H9 (cell line): Measurements from ENCODE around the gene BMP5. TPM values are rescaled to one million over a fixed set of nuclear protein-coding genes. Genes with fewer than 3 reads are reported as not detected.

ENCODE experiments used
- DNase-seq: peaks from one replicate; pipeline ENCODE4 v3.0.0-alpha.2; 2017
- H2AFZ ChIP-seq: one replicate; pipeline ENCODE4 v1.6.1; 2013; ENCODE audit warnings: mild to moderate bottlenecking, low read length, control low read depth, moderate library complexity
- H2AK5ac ChIP-seq: 2 replicates; pipeline ENCODE4 v1.6.1; 2013; ENCODE audit warnings: low read length, control low read depth, mixed read lengths; ENCODE audit not compliant: insufficient read length
- H2BK120ac ChIP-seq: one replicate; pipeline ENCODE4 v1.6.1; 2013; ENCODE audit warnings: low read depth, mild to moderate bottlenecking, low read length, control low read depth, inconsistent platforms; ENCODE audit not compliant: poor library complexity, severe bottlenecking
- H2BK12ac ChIP-seq: 2 replicates; pipeline ENCODE4 v1.6.1; 2013; ENCODE audit warnings: low read length, control low read depth, mixed read lengths, low read depth; ENCODE audit not compliant: insufficient read length
- H2BK15ac ChIP-seq: 2 replicates; pipeline ENCODE4 v1.6.1; 2013; ENCODE audit warnings: low read depth, low read length, control low read depth
- H2BK20ac ChIP-seq: one replicate; pipeline ENCODE4 v1.6.1; 2013; ENCODE audit warnings: low read depth, mild to moderate bottlenecking, low read length, control low read depth, inconsistent platforms; ENCODE audit not compliant: poor library complexity, severe bottlenecking
- H2BK5ac ChIP-seq: 2 replicates; pipeline ENCODE4 v1.6.1; 2013; ENCODE audit warnings: low read length, control low read depth, mixed read lengths; ENCODE audit not compliant: insufficient read length
- H3K14ac ChIP-seq: 2 replicates; pipeline ENCODE4 v1.6.1; 2013; ENCODE audit warnings: low read length, control low read depth; ENCODE audit not compliant: insufficient read depth
- H3K18ac ChIP-seq: 2 replicates; pipeline ENCODE4 v1.6.1; 2013; ENCODE audit warnings: low read depth, mild to moderate bottlenecking, mixed read lengths, low read length, control low read depth; ENCODE audit not compliant: insufficient read length
- H3K23ac ChIP-seq: 2 replicates; pipeline ENCODE4 v1.6.1; 2013; ENCODE audit warnings: low read length, control low read depth, mixed read lengths, low read depth; ENCODE audit not compliant: insufficient read length
- H3K23me2 ChIP-seq: 2 replicates; pipeline ENCODE4 v1.6.1; 2013; ENCODE audit warnings: low read depth, mild to moderate bottlenecking, mixed read lengths, low read length, control low read depth; ENCODE audit not compliant: insufficient read length, poor library complexity, severe bottlenecking
- H3K27ac ChIP-seq: 2 replicates; pipeline ENCODE4 v1.5.1; 2013; ENCODE audit warnings: low read length, control low read depth, mixed read lengths, low read depth; ENCODE audit not compliant: insufficient read length
- H3K27me3 ChIP-seq: 2 replicates; pipeline ENCODE4 v1.6.1; 2013; ENCODE audit warnings: low read length, control low read depth, inconsistent platforms; ENCODE audit not compliant: insufficient read depth
- H3K4ac ChIP-seq: 2 replicates; pipeline ENCODE4 v1.6.1; 2013; ENCODE audit warnings: low read depth, mild to moderate bottlenecking, control low read depth, inconsistent platforms, low read length, moderate library complexity
- H3K4me1 ChIP-seq: 2 replicates; pipeline ENCODE4 v1.6.1; 2013; ENCODE audit warnings: low read length, control low read depth, inconsistent platforms; ENCODE audit not compliant: insufficient read depth
- H3K4me2 ChIP-seq: 2 replicates; pipeline ENCODE4 v1.6.1; 2013; ENCODE audit warnings: low read length, control low read depth, mixed read lengths; ENCODE audit not compliant: insufficient read length, insufficient read depth
- H3K56ac ChIP-seq: 2 replicates; pipeline ENCODE4 v1.6.1; 2013; ENCODE audit warnings: low read depth, mild to moderate bottlenecking, mixed read lengths, low read length, control low read depth; ENCODE audit not compliant: insufficient read length
- H3K79me1 ChIP-seq: 2 replicates; pipeline ENCODE4 v1.6.1; 2013; ENCODE audit warnings: low read depth, mild to moderate bottlenecking, moderate library complexity, low read length, control low read depth, inconsistent platforms; ENCODE audit not compliant: insufficient read depth, poor library complexity, severe bottlenecking
- H3K79me2 ChIP-seq: 2 replicates; pipeline ENCODE4 v1.6.1; 2013; ENCODE audit warnings: low read length, control low read depth, inconsistent platforms; ENCODE audit not compliant: insufficient read depth
- H3K9ac ChIP-seq: 2 replicates; pipeline ENCODE4 v1.6.1; 2013; ENCODE audit warnings: low read length, control low read depth, mixed read lengths; ENCODE audit not compliant: insufficient read length; ENCODE audit errors: extremely low read depth
- H3K9me3 ChIP-seq: one replicate; pipeline ENCODE4 v1.6.1; 2013; ENCODE audit warnings: low read depth, low read length, inconsistent platforms; ENCODE audit not compliant: control insufficient read depth
- H3T11ph ChIP-seq: one replicate; pipeline ENCODE4 v1.6.1; 2013; ENCODE audit warnings: mild to moderate bottlenecking, low read length, control low read depth, inconsistent platforms
- H4K20me1 ChIP-seq: one replicate; pipeline ENCODE4 v1.6.1; 2013; ENCODE audit not compliant: control insufficient read depth, insufficient read length, insufficient read depth
- H4K5ac ChIP-seq: 2 replicates; pipeline ENCODE4 v1.6.1; 2013; ENCODE audit warnings: low read depth, mild to moderate bottlenecking, mixed read lengths, low read length, control low read depth; ENCODE audit not compliant: insufficient read length
- H4K8ac ChIP-seq: replicated peaks from 2 replicates; pipeline ENCODE4 v1.6.1; 2013; ENCODE audit warnings: low read length, control low read depth, mixed read lengths, low read depth; ENCODE audit not compliant: insufficient read length
- H4K91ac ChIP-seq: 2 replicates; pipeline ENCODE4 v1.6.1; 2013; ENCODE audit warnings: low read depth, mild to moderate bottlenecking, moderate library complexity, mixed read lengths, low read length, control low read depth; ENCODE audit not compliant: insufficient read length
- H3K27ac Mint-ChIP-seq, 3 experiments: 2 replicates in 2 of 3; 3 replicates in 1 of 3; pipeline ENCODE4 v1.8.0; 2020 to 2021; ENCODE audit warnings: mixed read lengths in 3 of 3, mild to moderate bottlenecking in 1 of 3, moderate library complexity in 1 of 3
- H3K27me3 Mint-ChIP-seq: 2 replicates; pipeline ENCODE4 v1.8.0; 2021; ENCODE audit warnings: low read depth, mild to moderate bottlenecking, moderate library complexity, mixed read lengths
- H3K36me3 Mint-ChIP-seq, 3 experiments: 2 replicates in 2 of 3; 3 replicates in 1 of 3; pipeline ENCODE4 v1.8.0; 2020 to 2021; ENCODE audit warnings: low read depth in 3 of 3, mixed read lengths in 3 of 3; ENCODE audit not compliant: insufficient read depth in 1 of 3
- H3K4me1 Mint-ChIP-seq, 2 experiments: 2 replicates each; pipeline ENCODE4 v1.8.0; 2020; ENCODE audit warnings: mixed read lengths in 2 of 2
- H3K4me3 Mint-ChIP-seq, 2 experiments: 2 replicates in 1 of 2; 3 replicates in 1 of 2; pipeline ENCODE4 v1.8.0; 2020 to 2021; ENCODE audit warnings: mild to moderate bottlenecking in 2 of 2, mixed read lengths in 2 of 2, moderate library complexity in 1 of 2
- H3K9me3 Mint-ChIP-seq, 2 experiments: 2 replicates in 1 of 2; 3 replicates in 1 of 2; pipeline ENCODE4 v1.8.0; 2020; ENCODE audit warnings: mild to moderate bottlenecking in 2 of 2, mixed read lengths in 2 of 2, moderate library complexity in 1 of 2
- CTCF ChIP-seq: fragments of 200-600 bp; sonication (generic); conservative IDR thresholded peaks from 3 replicates; pipeline ENCODE4 v1.8.0; 2021; ENCODE audit warnings: antibody characterized with exemption, mild to moderate bottlenecking
- total RNA-seq: library from RNA; stranded (reverse); gene quantifications from 2 replicates; pipeline ENCODE4 v1.2.1, GENCODE V29; 2021

Gene BMP5
- total RNA-seq, 1 experiment from 2014 or later: not detected

- Histone ChIP-seq H4K8ac (no peak overlapping the region), H4K91ac (no peak overlapping the region), H4K5ac (no peak overlapping the region), H3K79me1 (no peaks in the 10 kb centered on the region), H3K9ac (no peak overlapping the region), H3K18ac (no peak overlapping the region), H3K79me2 (no peaks in the 10 kb centered on the region), H3K9me3 (no peaks in the 10 kb centered on the region), H2AFZ (no peak overlapping the region), H2BK5ac (no peak overlapping the region), H2BK120ac (no peak overlapping the region), H3K4me1 (no peaks in the 10 kb centered on the region), H3K27me3 (no peaks in the 10 kb centered on the region), H3K23me2 (no peaks in the 10 kb centered on the region), H2AK5ac (no peak overlapping the region), H2BK15ac (no peak overlapping the region), H2BK12ac (no peak overlapping the region), H3K23ac (no peak overlapping the region), H3K4ac (no peak overlapping the region), H3K14ac (no peak overlapping the region), H3K56ac (no peak overlapping the region), H4K20me1 (no peaks in the 10 kb centered on the region), H3K4me2 (no peak overlapping the region), H2BK20ac (no peak overlapping the region), H3T11ph (no peak overlapping the region), H3K27ac (no peak overlapping the region)
- no peak for DNase-seq
- Mint-ChIP-seq H3K4me1 (peaks cover 7 to 9% of the 10 kb centered on the region in 2 experiments; a peak in 3 of 4 replicates), H3K27me3 (no peaks in the 10 kb centered on the region), H3K27ac (no peak overlapping the region), H3K4me3 (no peak overlapping the region), H3K9me3 (no peaks in the 10 kb centered on the region), H3K36me3 (no peaks in the 10 kb centered on the region)
- TF ChIP-seq CTCF: no peak
Measured at GRCh38 chr6:55825402-55826051, 49.9 kb downstream of the BMP5 start.
